H1 (cell line): ENCODE measurements around the gene BRIP1. TPM values are rescaled to one million over a fixed set of nuclear protein-coding genes. Genes with fewer than 3 reads are reported as not detected.

Experiments used
- CTCF ChIA-PET: fragments of 300-600 bp; sonication (Branson Sonifier 250); formaldehyde crosslinking; loops from one replicate; lab custom pipeline; 2021; ENCODE audit not compliant: partially characterized antibody; lab: Charles Lee
- POLR2A ChIA-PET: fragments of 300-600 bp; sonication (Branson Sonifier 250); formaldehyde crosslinking; loops from one replicate; lab custom pipeline; 2021; ENCODE audit warnings: inconsistent platforms; ENCODE audit not compliant: partially characterized antibody; lab: Charles Lee
- DNase-seq, 2 experiments: peaks; one replicate each; pipeline versions ENCODE4 v3.0.0 to v3.0.0-alpha.2; 2010 to 2022; ENCODE audit warnings: low spot score in 2 of 2, low read depth in 1 of 2, mixed read lengths in 1 of 2
- FAIRE-seq: peaks from 2 replicates; lab custom pipeline; 2011; peaks lifted over from hg19 to GRCh38; lab: Jason Lieb, UNC
- H2AFZ ChIP-seq: 2 replicates; pipeline ENCODE4 v1.8.1; 2012; ENCODE audit warnings: low read length, inconsistent platforms
- H2AK5ac ChIP-seq: 2 replicates; pipeline ENCODE4 v1.6.1; 2013; ENCODE audit warnings: low read depth, low read length
- H2BK120ac ChIP-seq: replicated peaks from 2 replicates; pipeline ENCODE3; 2013; ENCODE audit warnings: low read depth, low read length, inconsistent platforms
- H2BK12ac ChIP-seq: 2 replicates; pipeline ENCODE4 v1.6.1; 2013; ENCODE audit warnings: low read depth, low read length
- H2BK15ac ChIP-seq: 2 replicates; pipeline ENCODE4 v1.6.1; 2013; ENCODE audit warnings: low read length
- H2BK20ac ChIP-seq: 2 replicates; pipeline ENCODE4 v1.6.1; 2013; ENCODE audit warnings: low read length
- H2BK5ac ChIP-seq: 2 replicates; pipeline ENCODE4 v1.6.1; 2013; ENCODE audit warnings: low read depth, low read length
- H3K14ac ChIP-seq: 2 replicates; pipeline ENCODE4 v1.6.1; 2013; ENCODE audit warnings: inconsistent platforms; ENCODE audit not compliant: insufficient read length
- H3K18ac ChIP-seq: 2 replicates; pipeline ENCODE4 v1.6.1; 2013; ENCODE audit warnings: low read length; ENCODE audit errors: extremely low read depth
- H3K23ac ChIP-seq: 2 replicates; pipeline ENCODE4 v1.6.1; 2013; ENCODE audit warnings: inconsistent platforms; ENCODE audit not compliant: insufficient read length
- H3K23me2 ChIP-seq: 2 replicates; pipeline ENCODE4 v1.6.1; 2013; ENCODE audit warnings: low read depth, low read length
- H3K27ac ChIP-seq: 2 replicates; pipeline ENCODE4 v1.6.1; 2011; ENCODE audit warnings: low read depth, low read length, inconsistent platforms
- H3K27me3 ChIP-seq, 4 experiments: replicated peaks in 1 of 4; 1 replicate in 1 of 4; 2 replicates in 3 of 4; pipeline versions ENCODE4 v1.6.1 to v1.8.1; 2011 to 2013; ENCODE audit warnings: low read length in 3 of 4, mild to moderate bottlenecking in 3 of 4, inconsistent platforms in 2 of 4, mixed read lengths in 2 of 4, moderate library complexity in 1 of 4; ENCODE audit not compliant: control insufficient read depth in 3 of 4, insufficient read depth in 3 of 4; ENCODE audit errors: extremely low read depth in 1 of 4
- H3K36me3 ChIP-seq, 4 experiments: 2 replicates each; pipeline versions ENCODE4 v1.6.1 to v1.8.1; 2011 to 2013; ENCODE audit warnings: mild to moderate bottlenecking in 4 of 4, low read length in 3 of 4, moderate library complexity in 2 of 4, control low read depth in 1 of 4, inconsistent platforms in 1 of 4; ENCODE audit not compliant: insufficient read depth in 4 of 4, control insufficient read depth in 2 of 4
- H3K4ac ChIP-seq: replicated peaks from 2 replicates; pipeline ENCODE3; 2013; ENCODE audit warnings: low read length, low read depth, mixed read lengths, inconsistent platforms; ENCODE audit not compliant: insufficient read length
- H3K4me1 ChIP-seq, 4 experiments: replicated peaks in 1 of 4; 1 replicate in 1 of 4; 2 replicates in 3 of 4; pipeline versions ENCODE4 v1.6.1 to v1.8.1; 2011 to 2013; ENCODE audit warnings: low read length in 3 of 4, inconsistent platforms in 2 of 4, mixed read lengths in 1 of 4; ENCODE audit not compliant: insufficient read depth in 4 of 4, control insufficient read depth in 3 of 4
- H3K4me2 ChIP-seq, 2 experiments: 2 replicates each; pipeline versions ENCODE4 v1.6.1 to v1.8.1; 2011 to 2013; ENCODE audit warnings: low read depth in 2 of 2, low read length in 2 of 2, control low read depth in 1 of 2, inconsistent platforms in 1 of 2, mild to moderate bottlenecking in 1 of 2; ENCODE audit not compliant: insufficient read depth in 1 of 2
- H3K4me3 ChIP-seq, 4 experiments: fragments of 200-600, 300-600 bp in 1 of 4; sonication (generic), shearing (Covaris generic), sonication (Bioruptor Twin) in 1 of 4; 2 replicates each; pipeline versions ENCODE4 v1.5.1 to v1.8.1; 2011 to 2016; ENCODE audit warnings: low read length in 4 of 4, low read depth in 3 of 4, control low read depth in 2 of 4, inconsistent platforms in 2 of 4, mild to moderate bottlenecking in 2 of 4, mixed read lengths in 1 of 4, moderate library complexity in 1 of 4; ENCODE audit not compliant: insufficient read depth in 2 of 4; ENCODE audit errors: extremely low read depth in 1 of 4
- H3K56ac ChIP-seq: replicated peaks from 2 replicates; pipeline ENCODE3; 2013; ENCODE audit warnings: low read depth, mild to moderate bottlenecking, mixed read lengths, low read length, inconsistent platforms; ENCODE audit not compliant: insufficient read length
- H3K79me1 ChIP-seq: 2 replicates; pipeline ENCODE4 v1.6.1; 2013; ENCODE audit warnings: low read depth, low read length, control low read depth
- H3K79me2 ChIP-seq, 2 experiments: 2 replicates each; pipeline versions ENCODE4 v1.6.1 to v1.8.1; 2012 to 2013; ENCODE audit warnings: low read length in 2 of 2, mild to moderate bottlenecking in 2 of 2, inconsistent platforms in 1 of 2; ENCODE audit not compliant: insufficient read depth in 2 of 2, control insufficient read depth in 1 of 2
- H3K9ac ChIP-seq, 4 experiments: replicated peaks in 1 of 4; 1 replicate in 1 of 4; 2 replicates in 3 of 4; pipeline versions ENCODE4 v1.6.1 to v1.8.1; 2011 to 2013; ENCODE audit warnings: low read depth in 3 of 4, low read length in 3 of 4, control low read depth in 2 of 4, mild to moderate bottlenecking in 2 of 4, moderate library complexity in 2 of 4, inconsistent platforms in 1 of 4; ENCODE audit errors: extremely low read depth in 1 of 4
- H3K9me3 ChIP-seq, 2 experiments: 2 replicates each; pipeline versions ENCODE4 v1.6.1 to v1.8.1; 2012 to 2013; ENCODE audit warnings: mild to moderate bottlenecking in 2 of 2, moderate library complexity in 2 of 2, control low read depth in 1 of 2, inconsistent platforms in 1 of 2, low read depth in 1 of 2, low read length in 1 of 2, mixed read lengths in 1 of 2; ENCODE audit not compliant: insufficient read depth in 2 of 2
- H4K20me1 ChIP-seq, 2 experiments: replicated peaks in 1 of 2; 2 replicates each; pipeline versions ENCODE3 to v1.8.1; 2011 to 2013; ENCODE audit warnings: inconsistent platforms in 2 of 2, low read length in 2 of 2, mild to moderate bottlenecking in 1 of 2; ENCODE audit not compliant: insufficient read depth in 2 of 2, control insufficient read depth in 1 of 2
- H4K5ac ChIP-seq: 2 replicates; pipeline ENCODE4 v1.6.1; 2013; ENCODE audit warnings: low read length, low read depth, mixed read lengths, inconsistent platforms; ENCODE audit not compliant: insufficient read length
- H4K8ac ChIP-seq: 2 replicates; pipeline ENCODE4 v1.8.0; 2013; ENCODE audit warnings: mild to moderate bottlenecking, moderate library complexity, low read length, inconsistent platforms; ENCODE audit not compliant: insufficient read depth; ENCODE audit errors: extremely low read depth
- H4K91ac ChIP-seq: replicated peaks from 2 replicates; pipeline ENCODE3; 2013; ENCODE audit warnings: low read length, mixed read lengths, inconsistent platforms; ENCODE audit not compliant: insufficient read length
- EGR1 ChIP-seq: IDR thresholded peaks from 2 replicates; pipeline ENCODE4 v1.6.1; 2011; ENCODE audit warnings: low read depth, low read length, borderline replicate concordance
- polyA plus RNA-seq, 7 experiments: library from polyadenylated mRNA; depleted of rRNA in 3 of 7; stranded (reverse) in 5 of 7; unstranded in 2 of 7; fragments of >200 nt in 5 of 7; fragments of 200-250 nt in 2 of 7; gene quantifications; 1 replicate in 5 of 7; 2 replicates in 1 of 7; 4 replicates in 1 of 7; pipeline versions ENCODE4 v1.2.1 to v1.2.3, GENCODE V29; 2011 to 2013; ENCODE audit warnings: missing spikeins in 2 of 7, mixed read lengths in 2 of 7
- total RNA-seq: library from RNA; stranded (reverse); fragmentation: NEBNext Ultra II Directional; extraction: Animal tissue kit (Norgen Biotek cat#: 25700); gene quantifications from 2 replicates; pipeline ENCODE4 v1.2.1, GENCODE V29; 2021

BRIP1 gene
- total and polyA plus RNA-seq, 2 of the 8 experiments (the other 6 are each of a cell fraction or from before 2014, with no cell fraction given), result 5.8 to 19.2 TPM

DNA sequence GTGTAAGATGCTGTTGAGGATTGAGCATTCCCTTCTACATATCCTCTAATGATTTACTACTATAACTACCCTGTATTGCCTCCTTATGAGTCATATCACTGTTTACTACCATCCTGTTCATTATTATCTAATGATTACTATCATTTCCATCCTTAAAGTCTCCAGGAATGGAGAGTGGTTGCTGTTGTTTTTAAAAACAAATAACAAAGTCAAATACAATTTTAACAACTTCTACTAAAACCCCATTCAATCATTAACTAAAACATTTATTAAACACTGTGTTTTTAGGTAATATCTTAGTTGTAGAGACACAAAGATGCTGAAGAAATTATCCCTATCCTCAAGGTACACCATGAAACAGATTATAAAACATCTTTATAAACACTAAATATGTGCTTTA is 126.9 kb downstream of the BRIP1 start:
- Histone ChIP-seq H3K4ac (no peak overlapping the region), H3K56ac (no peak overlapping the region)
- no peak for FAIRE-seq

More for the DNA sequence above, 126.9 kb downstream of the BRIP1 start:
- H3K4me1 ChIP-seq, result no peaks in the 10 kb centered on the region
- ChIA-PET CTCF (no interaction called here), POLR2A (interaction anchor here (0.6 kb wide), 1 partner anchor 734 kb away, joined by 3 read pairs; no protein-coding TSS in a partner anchor)
- no peak overlapping the region for H3K23ac ChIP-seq
- no peak overlapping the region for H2BK20ac ChIP-seq
- no peak overlapping the region for H2AFZ ChIP-seq
- no peak overlapping the region for H2BK15ac ChIP-seq
- TF ChIP-seq EGR1, result no peak
- DNase-seq, result no peak
- H3K9me3 ChIP-seq, result 0 out of 4 replicates have a peak, but pooled peaks cover 0 to 2% of the 10 kb centered on the region in 2 experiments
- no peak overlapping the region for H3K9ac ChIP-seq
- H3K4me3 ChIP-seq, result no peak overlapping the region
- H3K4me2 ChIP-seq, result no peak overlapping the region
- H4K20me1 ChIP-seq, result no peaks in the 10 kb centered on the region
- no peak overlapping the region for H2BK5ac ChIP-seq
- no peak overlapping the region for H3K27ac ChIP-seq
- no peak overlapping the region for H4K5ac ChIP-seq
- H3K23me2 ChIP-seq, result no peaks in the 10 kb centered on the region
- no peak overlapping the region for H2AK5ac ChIP-seq
- no peak overlapping the region for H4K91ac ChIP-seq
- H3K79me2 ChIP-seq, result no peaks in the 10 kb centered on the region
- H3K14ac ChIP-seq, result no peak overlapping the region
- peaks cover 0 to 11% (median 6%) of the 10 kb centered on the region in 4 experiments; a peak in 6 of 8 replicates for H3K36me3 ChIP-seq
- H3K79me1 ChIP-seq, result no peaks in the 10 kb centered on the region
- H2BK120ac ChIP-seq, result no peak overlapping the region
- no peak overlapping the region for H2BK12ac ChIP-seq
- H3K18ac ChIP-seq, result no peak overlapping the region
- H3K27me3 ChIP-seq, result no peaks in the 10 kb centered on the region
- H4K8ac ChIP-seq, result no peak overlapping the region
